HL-60/S4 (cell line): Measurements from ENCODE around the gene LRP5.

Source experiments
- in situ Hi-C: fragments of 300-500 bp; cut with MboI; formaldehyde crosslinking; loops from 2 replicates; pipeline ENCODE4 v1.14.3; 2022; ENCODE audit warnings: low sequenced_read_pairs

Gene LRP5

DNA sequence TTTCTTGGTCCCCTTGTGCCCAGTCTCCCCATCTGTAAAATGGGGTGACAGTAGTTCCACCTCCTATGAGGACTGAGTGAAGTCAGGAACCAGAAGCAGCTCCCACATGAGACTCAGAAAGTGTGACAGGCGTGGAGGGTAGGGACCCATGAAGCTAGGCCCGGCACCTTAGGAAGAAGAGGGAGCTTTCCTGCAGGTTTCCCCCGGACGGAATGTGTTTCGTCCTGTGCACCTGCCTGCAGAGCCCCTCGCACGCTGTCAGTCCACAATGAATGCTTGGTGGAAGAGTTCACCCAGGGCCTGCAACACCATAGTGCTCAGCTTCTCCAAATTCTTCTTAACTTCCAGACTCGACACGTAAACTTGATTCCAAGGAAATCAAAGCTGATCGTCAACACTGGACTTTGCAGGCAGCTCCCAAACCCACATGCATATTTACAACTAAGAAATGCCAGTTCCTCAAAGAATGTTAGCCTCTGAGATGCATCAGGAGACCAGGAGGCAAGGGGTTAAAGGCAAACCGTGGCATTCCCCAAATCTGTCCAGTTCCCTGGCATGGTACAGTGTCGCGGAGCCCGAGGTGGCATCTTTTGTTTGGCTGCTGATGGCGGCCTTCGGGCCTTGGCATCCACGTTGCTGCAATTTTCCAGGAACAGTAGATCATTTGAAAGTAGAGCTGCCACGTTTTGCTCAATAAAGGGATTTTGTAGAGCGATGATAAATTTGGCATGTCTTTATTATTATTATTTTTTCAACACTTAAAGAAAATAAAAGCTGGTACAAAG, 15.4 kb downstream of the LRP5 start:
- in situ Hi-C loops, result no loop called here

DNA sequence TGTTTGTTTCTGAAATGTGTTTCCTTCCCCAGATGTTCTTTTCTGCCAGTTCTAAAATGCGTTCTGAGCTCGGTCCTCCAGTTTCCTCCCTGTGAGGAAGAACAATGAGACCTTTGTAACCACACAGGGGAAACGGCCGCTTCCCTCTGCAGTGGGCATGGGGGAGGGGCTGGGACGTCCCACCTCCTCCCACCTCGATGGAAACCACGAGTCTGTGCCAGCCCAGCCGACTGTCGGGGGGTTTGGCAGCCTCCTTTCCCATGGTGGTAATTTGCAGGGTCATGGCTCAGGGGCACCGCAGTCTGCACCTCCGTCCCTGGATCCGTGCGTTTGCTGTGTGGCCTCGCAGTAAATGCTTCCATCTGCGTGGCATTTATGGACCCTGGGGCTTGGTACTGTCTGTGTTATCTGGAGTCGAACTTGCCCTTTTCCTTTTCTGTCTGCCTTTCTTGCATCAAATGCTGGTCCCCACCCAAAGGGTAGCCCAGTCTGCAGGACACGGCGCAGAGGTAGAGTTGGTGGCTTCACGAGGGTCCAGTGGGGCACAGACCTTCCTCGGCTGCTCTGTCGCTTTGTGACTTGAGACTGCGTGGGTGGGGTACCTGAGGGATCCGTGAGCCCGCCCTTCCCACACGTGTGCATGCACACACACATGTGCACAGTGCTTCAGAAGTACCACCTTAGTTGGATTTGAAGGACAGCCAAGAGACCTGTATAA, 16.1 kb downstream of the LRP5 start:
- in situ Hi-C loops, result no loop called here

DNA sequence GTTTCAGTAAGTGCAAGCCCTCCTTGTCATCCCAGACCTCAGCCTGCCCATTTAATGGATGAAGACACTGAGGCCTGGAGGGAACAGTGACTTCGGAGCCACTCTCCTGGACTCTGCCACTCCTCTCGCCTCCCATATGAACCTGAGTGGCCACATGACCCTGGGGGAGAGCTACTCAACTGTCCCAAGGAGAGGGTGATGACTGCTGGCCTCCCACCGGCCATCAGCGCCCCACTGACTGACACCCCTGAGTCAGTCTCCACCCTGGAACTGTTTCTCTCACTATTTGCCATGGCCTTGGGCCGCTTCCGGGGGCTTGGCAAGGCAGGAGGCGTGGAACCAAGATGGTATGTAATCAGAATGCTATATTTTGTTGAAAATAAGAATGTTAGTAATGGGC, 17.1 kb downstream of the LRP5 start:
- in situ Hi-C loops, result no loop called here

- in situ Hi-C loops, result no loop called here
These were observed 17.7 kb downstream of the LRP5 start for GRCh38 chr11:68329978-68330699.

DNA sequence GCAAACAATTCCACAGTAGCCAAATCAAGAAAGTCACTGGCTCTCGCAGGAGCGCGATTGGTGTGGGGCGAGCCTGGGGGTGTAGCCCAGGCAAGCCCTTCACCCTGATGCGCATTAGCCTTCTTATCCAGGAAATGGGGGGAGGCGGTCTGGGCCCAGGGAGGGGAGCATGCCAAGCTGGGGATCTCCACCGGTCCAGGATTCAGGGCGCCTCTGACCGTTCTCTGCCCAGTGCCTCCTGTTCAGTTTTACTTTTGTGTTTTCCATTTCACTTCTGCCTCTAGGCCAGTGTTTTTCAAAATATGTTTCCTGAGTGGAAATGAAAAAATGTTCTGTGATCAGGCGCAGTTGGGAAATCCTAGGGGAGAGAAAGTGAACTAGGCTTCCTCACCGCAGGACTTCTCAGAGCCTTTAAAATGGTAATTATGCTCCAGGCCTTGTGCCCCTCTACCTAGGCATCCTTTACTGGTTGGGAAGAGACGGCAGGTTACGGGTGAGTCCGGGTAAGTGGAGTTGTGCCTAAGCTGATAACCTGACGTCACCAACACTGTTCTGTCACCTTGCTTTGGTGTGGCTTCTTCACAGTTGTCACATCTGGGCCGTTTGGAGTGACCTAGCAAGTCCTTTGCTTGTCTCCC, 18.4 kb downstream of the LRP5 start:
- in situ Hi-C loops, result no loop called here

- in situ Hi-C loops, result no loop called here
These were observed 19.1 kb downstream of the LRP5 start for GRCh38 chr11:68331338-68331947.

DNA sequence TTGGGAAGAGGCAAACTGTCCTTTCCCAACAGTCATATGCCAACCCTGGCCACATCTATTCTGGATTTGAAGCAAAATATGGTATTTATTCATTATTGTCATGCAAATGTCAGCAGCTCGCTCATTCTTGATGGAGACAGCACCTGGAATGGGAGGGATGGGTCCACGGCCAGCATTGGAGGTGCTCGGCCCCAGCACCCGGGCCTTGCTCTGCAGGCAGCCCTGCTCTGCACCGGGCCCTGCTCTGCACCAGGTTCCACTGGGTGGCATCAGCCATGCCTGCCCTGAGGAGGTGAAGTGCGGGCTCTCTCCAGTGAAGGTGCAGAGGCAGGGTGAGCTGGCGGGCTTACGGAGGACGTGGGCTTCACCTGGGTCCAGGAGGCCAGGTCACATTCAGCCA, 19.8 kb downstream of the LRP5 start:
- in situ Hi-C loops, result no loop called here

DNA sequence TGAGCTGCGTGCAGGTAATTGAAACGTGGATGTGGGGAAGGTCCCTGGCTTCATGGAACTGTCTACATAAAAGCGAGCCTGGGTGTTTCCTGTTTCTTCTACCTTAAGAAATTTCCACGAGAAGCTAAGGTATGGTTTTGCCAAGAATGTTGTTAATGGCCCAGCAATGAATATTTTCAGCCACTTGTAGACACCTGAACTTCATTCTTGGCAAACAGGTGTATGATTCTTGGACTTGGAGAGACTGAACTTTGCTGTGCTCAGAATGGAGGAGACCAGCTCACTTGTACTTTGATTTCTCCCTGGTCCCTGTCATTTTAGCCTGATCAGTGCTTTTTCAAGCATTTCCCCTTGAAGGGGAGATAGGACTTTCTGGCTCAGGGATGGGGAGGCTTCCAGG, 20.8 kb downstream of the LRP5 start:
- in situ Hi-C loops, result no loop called here

- in situ Hi-C loops, result no loop called here
These were observed 22.5 kb downstream of the LRP5 start for GRCh38 chr11:68334923-68335322.

DNA sequence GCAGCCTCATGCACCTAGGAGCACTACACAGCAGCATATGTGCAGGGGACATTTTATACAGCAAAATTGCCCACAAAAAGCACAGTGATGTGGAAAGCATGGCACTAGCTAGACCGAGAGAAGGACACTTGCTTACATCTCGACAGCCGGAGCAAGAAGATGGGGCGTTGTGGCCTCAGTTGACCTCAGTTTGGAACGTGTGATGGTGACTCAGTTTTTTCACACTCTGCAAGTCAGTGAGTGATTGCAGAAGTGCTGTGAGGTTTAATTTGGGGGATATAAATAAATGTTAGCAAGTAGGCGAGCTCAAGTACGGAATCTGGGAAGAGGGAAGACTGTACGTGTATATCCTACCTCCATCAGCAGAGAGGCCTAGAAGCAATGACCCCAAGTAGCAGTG, 23.3 kb downstream of the LRP5 start:
- in situ Hi-C loops, result no loop called here

GRCh38 chr11:68336716-68337115, 24.3 kb downstream of the LRP5 start:
- in situ Hi-C loops, result no loop called here

DNA sequence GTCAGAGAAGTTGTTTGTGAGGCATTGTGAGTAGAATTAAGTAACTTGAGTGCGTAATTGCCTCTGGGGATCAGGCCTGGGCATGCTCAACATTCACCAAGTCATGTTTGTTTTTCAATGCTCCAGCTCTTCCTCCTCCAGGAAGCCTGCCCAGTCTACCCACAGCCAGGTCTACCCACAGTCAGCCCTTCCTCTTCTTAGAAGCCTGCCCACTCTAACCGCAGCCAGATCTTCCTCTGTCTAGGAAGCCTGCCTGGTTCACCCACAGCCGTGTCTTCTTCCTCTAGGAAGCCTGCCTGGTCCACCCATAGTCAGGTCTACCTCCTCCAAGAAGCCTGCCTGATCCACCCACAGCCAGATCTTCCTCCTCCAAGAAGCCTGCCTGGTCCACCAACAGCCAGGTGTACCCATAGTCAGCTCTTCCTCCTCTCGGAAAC, 25.0 kb downstream of the LRP5 start:
- in situ Hi-C loops, result no loop called here

DNA sequence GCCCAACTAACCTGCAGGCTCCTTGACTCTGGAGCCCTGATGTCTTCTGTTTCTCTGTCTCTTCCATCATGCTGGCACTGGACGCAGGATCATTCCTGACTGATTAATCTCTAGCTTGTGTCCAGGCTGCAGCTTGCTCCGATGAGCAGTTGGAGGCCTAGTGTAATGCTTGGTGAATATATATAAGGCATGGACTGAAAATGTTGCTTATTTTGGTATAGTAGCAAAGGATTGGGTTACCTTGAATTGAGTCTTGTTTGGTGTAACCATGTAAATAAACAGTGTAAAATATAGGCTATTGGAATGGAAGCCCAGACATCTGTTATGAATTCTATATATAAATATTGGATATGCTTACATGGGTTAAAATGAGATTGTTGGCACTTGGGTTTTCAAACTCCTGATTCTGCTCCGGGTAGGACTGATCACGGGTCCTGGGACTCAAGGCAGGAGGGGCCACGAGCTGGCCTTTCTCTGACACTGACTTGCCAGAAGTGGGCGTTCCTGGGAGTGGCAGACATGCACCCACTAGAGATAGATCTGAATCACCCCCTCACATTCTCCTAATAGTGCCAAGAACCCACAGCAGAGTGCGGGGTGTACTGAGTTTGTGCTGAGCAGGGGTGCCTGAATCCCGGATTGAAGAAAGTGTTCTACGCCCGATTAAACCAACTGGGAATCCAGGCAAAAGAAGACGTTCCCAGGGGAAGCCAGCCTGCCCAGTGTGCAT, 25.8 kb downstream of the LRP5 start:
- in situ Hi-C loops, result no loop called here

DNA sequence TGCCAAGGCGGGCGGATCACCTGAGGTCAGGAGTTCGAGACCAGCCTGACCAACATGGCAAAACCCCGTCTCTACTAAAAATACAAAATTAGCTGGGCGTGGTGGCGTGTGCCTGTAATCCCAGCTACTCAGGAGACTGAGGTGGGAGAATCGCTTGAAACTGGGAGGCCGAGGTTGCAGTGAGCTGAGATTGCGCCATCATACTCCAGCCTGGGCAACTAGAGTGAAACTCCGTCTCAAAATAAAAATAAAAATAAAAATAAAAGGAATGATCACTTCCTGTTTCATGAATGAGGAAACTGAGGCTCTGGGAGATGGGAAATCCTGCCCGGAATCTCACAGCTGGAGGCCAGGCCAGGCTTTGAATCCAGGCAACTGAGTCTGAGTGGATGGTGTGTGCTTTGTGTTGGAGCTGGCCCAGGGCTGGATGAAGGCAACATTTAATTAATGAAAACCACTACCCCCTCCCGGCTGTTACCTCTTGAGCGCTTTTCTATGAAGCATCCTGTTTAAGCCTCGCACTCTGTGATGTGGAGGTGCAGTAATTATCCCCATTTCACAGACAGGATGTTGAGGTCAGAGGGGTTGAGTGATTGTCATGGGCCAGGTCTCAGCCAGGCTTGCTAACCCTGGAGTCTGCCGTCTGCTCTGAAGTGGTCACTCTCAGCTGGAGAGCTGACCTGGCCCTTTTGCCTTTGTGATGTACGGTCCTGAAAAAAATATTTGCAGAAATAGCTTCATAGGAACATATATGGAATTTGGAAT, 27.8 kb downstream of the LRP5 start:
- in situ Hi-C loops, result no loop called here

- in situ Hi-C loops, result no loop called here
These were observed 28.6 kb downstream of the LRP5 start for GRCh38 chr11:68340784-68341556.

GRCh38 chr11:68341557-68342458, 29.4 kb downstream of the LRP5 start:
- in situ Hi-C loops, result no loop called here

GRCh38 chr11:68342459-68343158, 30.2 kb downstream of the LRP5 start:
- in situ Hi-C loops, result no loop called here
